ENCODE measurements around the gene HOXA4. TPM values are rescaled to one million over a fixed set of nuclear protein-coding genes. Genes with fewer than 3 reads are reported as not detected.

HOXA4 gene
- total and polyA plus RNA-seq, 2 of the 8 experiments (the other 6 are each of a cell fraction or from before 2014, with no cell fraction given) = not detected

DNA sequence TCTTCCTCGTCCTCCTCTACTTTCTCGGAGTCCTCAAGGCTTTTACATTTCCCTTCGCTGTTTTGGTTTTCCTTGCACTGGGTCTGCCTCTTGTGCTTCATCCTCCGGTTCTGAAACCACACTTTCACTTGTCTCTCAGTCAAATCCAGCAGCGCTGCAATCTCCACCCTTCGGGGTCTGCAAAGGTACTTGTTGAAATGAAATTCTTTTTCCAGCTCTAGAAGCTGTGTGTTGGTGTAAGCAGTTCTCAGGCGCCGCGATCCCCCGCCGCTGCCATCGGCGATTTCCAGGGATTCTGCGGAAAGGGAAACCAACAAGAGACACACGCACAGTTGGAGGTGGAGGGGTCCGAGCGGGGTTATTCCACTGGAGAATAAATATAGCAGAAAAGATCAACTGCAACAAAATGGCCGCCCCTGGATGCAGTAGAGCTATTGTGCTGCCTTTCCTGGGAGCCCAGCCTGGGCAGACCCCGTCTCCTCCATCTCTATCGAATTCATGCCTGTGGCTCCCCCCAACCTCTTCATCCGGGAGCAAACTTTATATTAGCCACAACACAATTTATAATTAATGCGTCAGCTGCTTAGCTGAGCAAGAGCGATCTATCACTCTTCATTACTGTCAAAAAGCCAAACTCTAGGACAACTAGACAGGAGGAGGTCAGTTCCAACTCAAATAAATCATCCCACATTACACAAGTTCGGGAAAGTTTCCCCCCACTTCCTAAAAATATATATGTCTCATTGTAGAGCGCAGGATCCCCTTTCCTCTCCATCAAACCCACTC, 29.2 kb downstream of the HOXA4 start:
- H4K8ac ChIP-seq (ENCODE audit: extremely low read depth, insufficient read depth, low read length) = no peak overlapping the region; the same call in 1 of the 2 replicates
- H3K79me2 ChIP-seq (ENCODE audit: control insufficient read depth in 1 of 2, insufficient read depth in 2 of 2, low read length in 2 of 2) = no peaks in the 10 kb centered on the region
- no peak overlapping the region for H2AFZ ChIP-seq (ENCODE audit: low read length)
- H2BK12ac ChIP-seq (ENCODE audit: low read depth, low read length) = peak overlapping the region; percentile 39; the same call in 1 of the 2 replicates
- H4K20me1 ChIP-seq (replicated peaks in 1 of 2; ENCODE audit: control insufficient read depth in 1 of 2, insufficient read depth in 2 of 2, low read length in 2 of 2) = peaks cover 23 to 40% of the 10 kb centered on the region in 2 experiments
- no peak overlapping the region for H3K27ac ChIP-seq (ENCODE audit: low read depth, low read length)
- H3K9me3 ChIP-seq (ENCODE audit: insufficient read depth in 2 of 2, low read depth in 1 of 2, low read length in 1 of 2) = no peaks in the 10 kb centered on the region
- ChIA-PET CTCF (ENCODE audit: partially characterized antibody) (interaction anchor here (1.1 to 12.1 kb wide), 3 partner anchors 9 to 44 kb away, joined by 3 to 123 read pairs (median 4); partner anchors contain the start of genes HOXA5 and HOXA6), POLR2A (ENCODE audit: partially characterized antibody) (interaction anchor here (1.2 kb wide), 1 partner anchor 11 kb away, joined by 3 read pairs; no protein-coding TSS in a partner anchor)
- DNase-seq (ENCODE audit: low read depth in 1 of 2, low spot score in 2 of 2) (no peak), FAIRE-seq (no peak)
- peaks cover 0 to 19% (median 9%) of the 10 kb centered on the region in 4 experiments; a peak in 6 of 7 replicates for H3K4me1 ChIP-seq (replicated peaks in 1 of 4; ENCODE audit: control insufficient read depth in 3 of 4, insufficient read depth in 4 of 4, low read length in 3 of 4)
- H3K79me1 ChIP-seq (ENCODE audit: low read depth, low read length) = no peaks in the 10 kb centered on the region
- H2BK5ac ChIP-seq (ENCODE audit: low read depth, low read length) = no peak overlapping the region
- no peak overlapping the region for H2BK120ac ChIP-seq (replicated peaks; ENCODE audit: low read depth, low read length)
- no peak overlapping the region for H3K18ac ChIP-seq (ENCODE audit: extremely low read depth, low read length)
- H3K14ac ChIP-seq (ENCODE audit: insufficient read length) = no peak overlapping the region
- H3K23ac ChIP-seq (ENCODE audit: insufficient read length) = no peak overlapping the region
- H3K4me2 ChIP-seq (ENCODE audit: insufficient read depth in 1 of 2, low read depth in 2 of 2, low read length in 2 of 2) = peak overlapping the region; percentile 44 to 69
- H2BK20ac ChIP-seq (ENCODE audit: low read length) = no peak overlapping the region
- peaks cover 96 to 100% (median 99%) of the 10 kb centered on the region in 4 experiments for H3K27me3 ChIP-seq (replicated peaks in 1 of 4; ENCODE audit: control insufficient read depth in 3 of 4, extremely low read depth in 1 of 4, insufficient read depth in 3 of 4, low read length in 3 of 4)
- H2BK15ac ChIP-seq (ENCODE audit: low read length) = peak overlapping the region; percentile 61; the same call in 1 of the 2 replicates
- no peak overlapping the region for H4K5ac ChIP-seq (ENCODE audit: insufficient read length, low read depth, low read length)
- H3K9ac ChIP-seq (replicated peaks in 1 of 4; ENCODE audit: extremely low read depth in 1 of 4, low read depth in 3 of 4, low read length in 3 of 4) = no peak overlapping the region
- no peak overlapping the region for H3K4ac ChIP-seq (replicated peaks; ENCODE audit: insufficient read length, low read depth, low read length)
- WGBS, 2 experiments (ENCODE audit: extremely low coverage in 1 of 2, insufficient coverage in 1 of 2, insufficient read length in 1 of 2, insufficient replicate concordance in 2 of 2, low coverage in 1 of 2, low lambda C conversion rate in 2 of 2, missing lambda C conversion rate in 1 of 2) = 9% methylated on average over 25 of the region's 25 CpGs; no CpG with 5 or more reads in 1 of the 2 experiments
- H3K4me3 ChIP-seq (ENCODE audit: extremely low read depth in 1 of 4, insufficient read depth in 2 of 4, low read depth in 3 of 4, low read length in 4 of 4) = peak overlapping the region; percentile 2 to 37 (median 10); a peak in 5 of 8 replicates
- no peak overlapping the region for H2AK5ac ChIP-seq (ENCODE audit: low read depth, low read length)
- H3K56ac ChIP-seq (replicated peaks; ENCODE audit: insufficient read length, low read depth, low read length) = no peak overlapping the region
- no peak overlapping the region for H4K91ac ChIP-seq (replicated peaks; ENCODE audit: insufficient read length, low read length)
- peaks cover 4% of the 10 kb centered on the region; the same call in 1 of the 2 replicates for H3K23me2 ChIP-seq (ENCODE audit: low read depth, low read length)
- H3K36me3 ChIP-seq (ENCODE audit: control insufficient read depth in 2 of 4, insufficient read depth in 4 of 4, low read length in 3 of 4) = peaks cover 0 to 11% (median 0%) of the 10 kb centered on the region in 4 experiments; a peak in 1 of 8 replicates
- TF ChIP-seq JUND (IDR thresholded peaks at IDR 0.05; ENCODE audit: low read length) = no peak
- no peak for TF ChIP-seq SIN3A (conservative IDR thresholded peaks at IDR 0.05 in 1 of 2, IDR thresholded peaks at IDR 0.05 in 1 of 2; ENCODE audit: low read depth in 1 of 2, low read length in 2 of 2)
- TF ChIP-seq SIX5 (IDR thresholded peaks at IDR 0.05; ENCODE audit: low read depth, low read length) = no peak
- TF ChIP-seq ASH2L (IDR thresholded peaks at IDR 0.05; ENCODE audit: low read length) = peak; percentile 17
- TF ChIP-seq, protein P1, sequence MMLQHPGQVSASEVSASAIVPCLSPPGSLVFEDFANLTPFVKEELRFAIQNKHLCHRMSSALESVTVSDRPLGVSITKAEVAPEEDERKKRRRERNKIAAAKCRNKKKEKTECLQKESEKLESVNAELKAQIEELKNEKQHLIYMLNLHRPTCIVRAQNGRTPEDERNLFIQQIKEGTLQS (IDR thresholded peaks at IDR 0.05; ENCODE audit: insufficient read depth, low read depth, low read length) = no peak
- peak; percentile 91; the same call in 1 of the 2 replicates for TF ChIP-seq CBX8 (IDR thresholded peaks at IDR 0.05; ENCODE audit: borderline replicate concordance, low read depth, low read length)
- peak; percentile 92 for TF ChIP-seq EZH2 (IDR thresholded peaks at IDR 0.05; ENCODE audit: low read depth, low read length, severe bottlenecking)
- no peak for TF ChIP-seq SP1 (IDR thresholded peaks at IDR 0.05; ENCODE audit: low read depth, low read length)
- TF ChIP-seq RNF2 (IDR thresholded peaks at IDR 0.05; ENCODE audit: borderline replicate concordance, low read depth, low read length, missing control alignments, poor library complexity, severe bottlenecking) = peak; percentile 63
- TF ChIP-seq HDAC2 (IDR thresholded peaks at IDR 0.05; ENCODE audit: borderline replicate concordance in 1 of 2, low read depth in 2 of 2, low read length in 2 of 2) = no peak
